AG08395 (cell line): Measurements from ENCODE around the gene CSTB.

Experiments used
- DNase-seq: peaks from one replicate; pipeline ENCODE4 v3.0.0; 2012; ENCODE audit warnings: mixed read lengths, low spot score

Gene CSTB

GRCh38 chr21:43728467-43729390, 47.4 kb downstream of the CSTB start:
- peak; percentile 96 for DNase-seq

DNA sequence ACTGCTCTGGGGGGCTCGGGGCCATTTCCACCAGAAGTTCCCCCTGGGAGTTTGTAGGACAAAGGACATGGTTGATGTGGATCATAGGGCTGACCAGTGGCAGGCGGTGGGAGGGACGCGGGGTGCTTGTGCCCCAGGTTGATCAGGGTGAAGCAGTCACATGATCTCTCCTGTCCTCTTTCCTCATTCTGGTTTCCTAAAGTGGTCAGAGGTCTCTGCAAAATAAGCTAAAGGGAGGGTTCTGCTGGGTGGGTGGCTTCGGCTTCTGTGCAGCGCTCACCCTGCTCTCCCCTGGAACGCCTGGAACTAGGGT, 48.0 kb downstream of the CSTB start:
- no peak for DNase-seq

DNA sequence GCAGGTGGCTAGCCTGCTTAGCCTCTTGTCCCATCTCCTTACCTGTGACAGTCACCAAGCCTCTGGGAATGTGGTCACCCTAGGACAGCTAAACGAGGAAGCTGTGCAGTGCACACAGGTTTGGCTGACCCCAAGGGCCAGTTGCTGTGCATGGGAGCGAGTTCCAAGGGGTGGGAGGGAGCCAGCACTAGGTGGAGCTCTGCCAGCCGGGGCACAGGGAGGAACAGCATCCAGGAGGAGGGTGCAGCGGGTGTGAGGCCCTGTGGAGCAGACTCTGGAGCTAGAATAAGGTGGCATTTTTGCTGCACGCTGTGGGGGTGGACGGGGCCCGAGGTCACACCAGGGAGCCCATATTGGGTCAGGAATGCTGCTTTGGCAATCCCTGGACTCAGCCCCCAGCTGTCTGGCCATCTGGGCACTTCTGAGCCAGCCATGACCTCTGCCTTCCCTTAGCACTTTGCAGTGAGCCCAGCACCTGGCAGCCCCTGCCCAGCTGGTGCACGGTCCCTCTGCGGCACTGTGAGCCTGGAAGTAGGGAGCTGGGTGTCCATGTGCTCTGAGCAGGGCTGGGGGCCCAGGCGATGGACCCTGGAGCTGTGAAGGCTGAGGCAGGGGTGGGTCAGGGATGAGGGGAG, 48.5 kb downstream of the CSTB start:
- no peak for DNase-seq

DNA sequence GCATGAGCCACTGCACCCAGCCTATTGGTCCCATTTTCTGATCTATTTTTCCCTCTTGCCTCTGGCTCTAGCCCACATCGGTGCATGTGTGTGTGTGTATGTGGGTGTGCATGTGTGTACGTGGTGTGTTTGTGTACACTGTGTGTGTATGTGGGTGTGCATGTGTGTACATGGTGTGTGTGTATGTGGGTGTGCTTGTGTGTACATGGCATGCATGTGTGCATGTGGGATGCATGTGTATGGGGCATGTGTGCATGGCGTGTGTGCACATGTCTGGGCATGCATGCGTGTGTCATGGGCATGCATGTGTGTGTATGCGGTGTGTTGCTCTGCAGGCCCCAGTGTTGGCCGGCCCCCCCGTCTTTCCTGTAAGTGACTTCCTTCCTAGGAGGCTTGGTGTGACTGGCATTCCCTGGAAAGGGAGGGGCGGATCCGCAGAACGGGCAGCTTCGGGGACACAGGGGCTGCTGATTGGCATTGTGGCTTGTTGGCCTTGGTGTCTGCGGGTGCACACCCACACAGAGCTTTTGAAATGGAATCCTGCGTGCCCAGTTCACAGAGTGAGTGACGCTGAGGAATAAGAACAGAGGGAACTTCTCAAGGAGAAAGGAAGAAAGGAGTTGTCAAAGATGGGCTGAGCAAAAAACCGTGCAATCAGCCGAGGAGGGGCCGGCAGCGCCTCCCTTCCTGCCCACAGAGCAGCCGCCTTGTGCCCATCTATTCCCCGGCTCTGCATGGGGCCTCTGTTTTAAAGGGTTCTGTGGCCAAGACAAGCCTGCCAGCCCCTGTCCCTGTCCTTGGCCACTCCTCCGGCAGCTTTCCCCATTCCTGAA, 49.2 kb downstream of the CSTB start:
- no peak for DNase-seq
